T-helper 22 cell (primary cell): ENCODE measurements around the gene EXOC7.
"Not testable (repeated sequence)": the region's sequence is repeated elsewhere in the genome, so short reads cannot be mapped to it uniquely, and the experiment has no call there.

Source experiments
- DNase-seq: peaks from one replicate; pipeline ENCODE4 v3.0.0-alpha.2; 2020; ENCODE audit warnings: low read depth

EXOC7 gene

GRCh38 chr17:76086384-76086783 is 17.2 kb downstream of the EXOC7 start:
- DNase-seq = no peak

- DNase-seq = no peak
Measured at GRCh38 chr17:76085731-76086366, 17.7 kb downstream of the EXOC7 start.

- DNase-seq = no peak
Measured at GRCh38 chr17:76085066-76085730, 18.4 kb downstream of the EXOC7 start.

GRCh38 chr17:76083536-76084182 is 19.9 kb downstream of the EXOC7 start:
- DNase-seq = no peak

GRCh38 chr17:76082326-76083251 is 21.0 kb downstream of the EXOC7 start:
- DNase-seq = no peak

- DNase-seq = no peak
Measured at GRCh38 chr17:76081295-76082210, 22.0 kb downstream of the EXOC7 start.

GRCh38 chr17:76080768-76081287 is 22.8 kb downstream of the EXOC7 start:
- DNase-seq = no peak

- DNase-seq = no peak
Measured at GRCh38 chr17:76079956-76080767, 23.4 kb downstream of the EXOC7 start.

GRCh38 chr17:76079535-76079955 is 24.0 kb downstream of the EXOC7 start:
- no peak for DNase-seq

GRCh38 chr17:76078860-76079534 is 24.6 kb downstream of the EXOC7 start, which contains the start of gene ZACN:
ZACN (plus strand) TSS chr17:76079182; CDS start chr17:76079265, 83 bp downstream.
- DNase-seq = no peak

- DNase-seq = not testable (repeated sequence)
Measured at GRCh38 chr17:76078370-76078769, 25.2 kb downstream of the EXOC7 start.

- DNase-seq = no peak
Measured at GRCh38 chr17:76077584-76078110, 25.9 kb downstream of the EXOC7 start.

GRCh38 chr17:76076765-76077583 is 26.6 kb downstream of the EXOC7 start:
- peak; percentile 14 for DNase-seq

- no peak for DNase-seq
Measured at GRCh38 chr17:76076146-76076764, 27.3 kb downstream of the EXOC7 start.

GRCh38 chr17:76075364-76076145 is 28.0 kb downstream of the EXOC7 start:
- no peak for DNase-seq

- no peak for DNase-seq
Measured at GRCh38 chr17:76074390-76075363, 28.9 kb downstream of the EXOC7 start, which contains the start of gene GALR2. GALR2 (plus strand) TSS chr17:76074781; CDS start chr17:76074884, 103 bp downstream.
